HG03442 (cell line): Measurements from ENCODE around the gene RAB40C.

Experiments
- ATAC-seq: cut with Tn5 transposase; IDR thresholded peaks from one replicate; pipeline ENCODE4 v1.9.1; 2021; ENCODE audit warnings: mild to moderate bottlenecking, moderate library complexity; ENCODE audit not compliant: unreplicated experiment

The RAB40C gene

DNA sequence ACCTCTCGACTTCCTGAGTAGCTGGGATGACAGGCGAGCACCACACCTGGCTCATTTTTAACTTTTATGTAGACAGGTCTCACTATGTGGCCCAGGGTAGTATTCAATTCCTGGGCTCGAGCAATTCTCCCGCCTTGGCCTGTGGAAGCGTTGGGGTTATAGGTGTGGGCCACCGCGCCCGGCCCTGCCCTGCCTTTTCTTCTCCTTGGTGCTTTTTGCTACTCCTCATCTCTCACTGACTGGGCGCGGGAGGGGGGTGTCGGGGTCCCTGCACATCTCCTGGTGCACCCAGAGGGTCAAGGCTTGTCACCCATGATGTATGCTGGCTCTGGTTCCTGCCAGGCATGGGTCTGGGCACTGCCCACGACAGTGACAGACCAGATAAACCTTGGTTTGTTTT lies 54.7 kb downstream of the RAB40C start:
- ATAC-seq = no peak

DNA sequence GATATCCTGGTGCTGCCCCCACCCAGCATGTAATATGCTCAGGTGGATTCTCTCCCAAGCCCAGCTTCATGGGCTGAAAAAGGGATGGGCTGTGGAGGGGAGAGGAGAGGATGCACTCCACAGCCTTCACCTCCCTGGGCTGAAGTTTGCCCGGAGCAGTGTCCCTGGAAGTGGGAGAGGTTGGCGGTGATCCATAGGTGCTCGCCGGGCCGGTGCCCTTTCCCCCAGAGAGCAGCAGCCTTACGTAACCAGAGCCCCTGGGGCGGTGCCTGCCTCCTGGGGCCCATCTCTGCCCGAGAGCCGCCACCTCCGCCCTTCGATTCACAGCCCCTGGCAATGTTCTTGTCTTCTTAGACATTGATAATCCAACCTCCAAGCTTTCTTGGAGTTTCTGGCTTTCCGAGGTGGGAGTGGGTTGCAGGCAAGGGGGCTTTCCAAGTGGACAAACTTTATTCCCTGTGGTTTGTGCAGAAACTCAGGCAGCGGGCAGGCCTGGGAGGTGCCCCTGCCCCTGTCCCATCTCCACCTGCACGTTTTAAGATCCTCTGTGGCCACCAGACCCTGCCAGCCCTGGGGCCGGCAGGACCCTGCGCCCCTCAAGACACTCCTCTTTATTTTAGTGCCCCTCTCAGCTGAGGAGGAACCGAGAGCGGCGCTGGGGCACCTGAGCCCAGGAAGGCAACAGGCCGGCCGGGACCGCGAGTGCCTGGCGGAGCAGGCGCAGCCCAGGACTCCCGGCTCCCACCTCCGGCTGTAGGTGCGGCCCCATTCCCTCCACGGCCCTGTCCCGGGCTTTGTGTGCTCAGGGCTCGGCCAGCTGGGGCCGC lies 56.2 kb downstream of the RAB40C start:
- no peak for ATAC-seq

DNA sequence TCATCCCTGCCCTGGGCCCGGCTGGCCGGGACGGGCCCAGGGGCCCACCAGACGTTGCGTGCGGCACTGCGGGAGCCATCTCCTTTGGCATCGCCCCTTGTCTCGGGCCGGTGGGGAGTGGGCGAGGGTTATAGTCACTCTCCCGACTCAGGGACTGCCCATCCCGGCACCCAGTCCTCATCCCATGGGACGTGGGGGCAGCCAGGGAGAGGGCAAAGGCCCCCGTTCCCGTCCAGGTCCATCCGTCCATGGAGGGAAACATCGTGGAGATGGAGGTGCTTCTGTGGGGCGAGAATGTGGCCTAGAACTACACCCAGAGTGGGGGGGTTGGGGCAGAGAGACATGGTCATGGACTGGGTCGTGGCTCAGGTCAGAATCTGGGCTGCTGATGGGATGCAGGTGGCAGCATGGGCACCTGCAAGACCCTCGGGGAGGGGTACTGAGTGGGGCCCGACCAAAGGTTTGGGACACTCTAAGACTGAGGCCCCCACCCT lies 56.9 kb downstream of the RAB40C start:
- no peak for ATAC-seq

DNA sequence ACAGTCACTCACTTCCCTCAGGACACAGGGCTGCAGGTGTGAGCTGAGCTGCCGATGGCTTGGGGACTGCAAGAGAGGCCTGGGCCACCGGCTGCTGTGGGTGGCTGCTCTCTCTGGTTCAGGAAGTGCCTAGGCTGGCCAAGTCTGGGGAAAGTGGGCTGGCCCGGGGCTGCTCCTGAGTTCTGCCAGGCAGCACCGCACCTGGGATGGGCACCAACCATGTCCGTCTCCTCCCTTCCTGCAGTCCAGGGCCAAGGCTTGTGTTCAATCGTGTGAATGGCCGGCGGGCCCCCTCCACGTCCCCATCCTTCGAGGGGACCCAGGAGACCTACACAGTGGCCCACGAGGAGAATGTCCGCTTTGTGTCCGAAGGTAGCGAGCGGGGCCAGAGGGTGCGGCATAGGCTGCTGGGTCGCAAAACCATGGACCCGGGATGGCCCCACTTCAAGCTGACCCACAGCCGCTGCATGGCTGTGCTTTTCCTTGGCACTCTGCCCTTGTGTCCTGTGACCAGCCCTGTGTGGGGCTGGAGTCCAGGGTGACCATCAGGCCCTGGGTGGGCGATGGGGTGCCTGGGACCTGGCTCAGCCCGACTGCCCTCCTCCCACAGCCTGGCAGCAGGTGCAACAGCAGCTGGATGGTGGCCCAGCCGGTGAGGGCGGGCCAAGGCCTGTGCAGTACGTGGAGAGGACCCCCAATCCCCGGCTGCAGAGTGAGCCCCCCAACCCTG lies 57.5 kb downstream of the RAB40C start:
- no peak for ATAC-seq

DNA sequence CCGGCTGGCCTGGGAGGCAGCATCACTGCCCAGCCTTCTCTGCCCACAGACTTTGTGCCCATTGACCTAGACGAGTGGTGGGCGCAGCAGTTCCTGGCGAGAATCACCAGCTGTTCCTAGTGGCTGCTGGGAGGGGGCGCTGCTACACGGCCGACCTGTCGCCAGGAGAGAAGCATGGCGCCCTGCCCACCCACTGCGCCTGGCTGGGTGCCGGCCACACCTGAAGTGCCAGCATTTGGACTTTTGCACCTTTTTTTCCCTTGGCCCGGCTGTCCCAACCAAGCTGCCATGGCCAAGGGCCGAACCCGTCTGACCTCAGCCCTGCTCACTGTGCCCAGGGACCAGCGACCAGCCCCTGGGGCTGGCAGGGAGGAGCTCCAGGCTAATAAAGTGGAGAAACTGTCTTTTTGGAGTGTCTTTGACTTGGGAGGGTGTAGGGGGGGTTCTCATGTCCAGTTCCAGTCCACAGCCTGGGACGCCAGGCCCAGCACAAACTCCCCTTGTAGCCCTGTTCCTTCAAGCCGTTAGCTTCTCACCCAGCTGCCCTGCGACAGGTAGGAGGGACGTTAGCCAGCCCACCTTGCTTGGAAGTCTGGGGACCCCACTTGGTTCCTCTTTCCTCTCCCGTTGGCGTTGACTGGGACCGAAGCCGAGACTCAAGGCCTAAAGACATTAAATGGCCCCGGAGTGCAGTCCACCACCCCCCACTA lies 58.4 kb downstream of the RAB40C start:
- no peak for ATAC-seq

DNA sequence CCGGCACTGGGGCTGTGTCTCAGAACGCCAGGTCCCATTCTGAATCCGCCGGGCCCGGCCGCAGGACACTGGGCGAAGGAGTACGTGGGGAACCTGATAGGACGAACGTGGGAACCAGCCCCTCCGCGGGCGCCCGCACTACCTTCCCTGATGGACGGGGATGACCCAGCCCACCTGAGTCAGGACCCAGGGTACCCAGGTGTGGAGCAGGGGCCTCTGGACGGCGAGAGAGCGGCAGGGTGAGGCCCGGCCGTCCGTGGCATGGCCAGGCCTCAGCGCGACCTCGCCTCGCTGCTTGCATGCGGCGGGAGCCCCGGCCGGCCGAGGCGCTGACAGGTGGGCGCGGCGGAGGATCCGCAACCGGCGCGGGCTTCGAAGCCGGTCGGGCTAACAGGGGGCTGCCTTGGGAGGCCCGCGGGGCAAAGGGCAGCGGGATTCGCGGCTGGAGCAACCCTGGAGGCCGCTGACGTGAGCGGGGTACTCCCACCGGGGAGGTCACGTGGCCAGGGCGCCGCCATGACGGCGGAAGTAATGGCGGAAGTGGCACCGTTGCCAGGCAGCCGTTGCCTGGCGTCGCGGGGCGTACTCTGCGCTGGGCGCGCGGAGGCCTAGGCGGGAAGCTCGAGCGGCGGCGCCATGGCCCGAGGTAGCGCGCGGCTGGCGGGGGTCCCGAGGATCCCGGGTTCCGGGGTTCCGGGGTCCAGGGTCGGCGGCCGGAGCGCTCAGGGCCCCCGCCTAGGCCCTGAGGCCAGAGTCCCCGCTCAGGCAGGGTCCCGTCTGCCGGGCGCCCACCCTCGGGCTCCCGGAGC lies 59.1 kb downstream of the RAB40C start, which contains the start of gene WDR90:
Gene WDR90 (plus strand): TSS at position 585 of the 809 bp plus-strand sequence. CDS start 52 bp downstream, at position 637.
- peak; percentile 78 for ATAC-seq

DNA sequence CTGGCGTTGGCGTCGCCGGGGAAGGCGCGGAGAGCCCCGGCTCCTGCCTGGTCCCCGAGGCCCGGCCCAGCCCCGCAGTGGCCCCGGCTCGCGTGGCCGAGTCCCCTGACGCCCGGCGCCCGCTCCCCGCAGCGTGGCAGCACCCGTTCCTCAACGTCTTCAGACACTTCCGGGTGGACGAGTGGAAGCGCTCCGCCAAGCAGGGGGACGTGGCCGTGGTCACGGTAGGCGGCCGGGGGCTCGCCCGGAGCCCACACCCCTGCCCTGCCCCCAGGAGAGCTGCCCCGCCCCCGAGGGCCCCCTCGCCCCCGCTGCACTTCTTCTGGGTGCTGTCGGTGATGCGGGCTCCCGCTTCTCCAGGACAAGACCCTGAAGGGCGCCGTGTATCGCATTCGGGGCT lies 59.8 kb downstream of the RAB40C start:
- ATAC-seq = peak; percentile 11

DNA sequence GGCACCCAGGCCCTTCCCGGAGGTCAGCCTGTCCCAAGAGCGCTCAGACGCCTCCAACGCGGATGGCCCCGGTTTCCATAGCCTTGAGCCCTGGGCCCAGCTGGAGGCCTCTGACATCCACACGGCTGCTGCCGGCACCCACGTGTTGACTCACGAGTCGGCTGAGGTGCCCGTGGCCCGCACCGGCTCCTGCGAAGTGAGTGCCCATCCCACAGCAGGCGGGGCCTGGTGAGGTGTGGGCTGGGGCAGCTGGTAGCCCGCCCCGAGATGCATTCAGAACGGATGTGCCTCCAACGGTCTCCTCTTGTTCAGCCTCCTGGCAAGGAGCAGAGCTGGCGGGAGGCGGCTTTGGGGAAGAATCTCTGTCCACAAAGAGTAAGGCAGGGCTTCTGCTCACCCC lies 62.0 kb downstream of the RAB40C start:
- ATAC-seq = no peak

DNA sequence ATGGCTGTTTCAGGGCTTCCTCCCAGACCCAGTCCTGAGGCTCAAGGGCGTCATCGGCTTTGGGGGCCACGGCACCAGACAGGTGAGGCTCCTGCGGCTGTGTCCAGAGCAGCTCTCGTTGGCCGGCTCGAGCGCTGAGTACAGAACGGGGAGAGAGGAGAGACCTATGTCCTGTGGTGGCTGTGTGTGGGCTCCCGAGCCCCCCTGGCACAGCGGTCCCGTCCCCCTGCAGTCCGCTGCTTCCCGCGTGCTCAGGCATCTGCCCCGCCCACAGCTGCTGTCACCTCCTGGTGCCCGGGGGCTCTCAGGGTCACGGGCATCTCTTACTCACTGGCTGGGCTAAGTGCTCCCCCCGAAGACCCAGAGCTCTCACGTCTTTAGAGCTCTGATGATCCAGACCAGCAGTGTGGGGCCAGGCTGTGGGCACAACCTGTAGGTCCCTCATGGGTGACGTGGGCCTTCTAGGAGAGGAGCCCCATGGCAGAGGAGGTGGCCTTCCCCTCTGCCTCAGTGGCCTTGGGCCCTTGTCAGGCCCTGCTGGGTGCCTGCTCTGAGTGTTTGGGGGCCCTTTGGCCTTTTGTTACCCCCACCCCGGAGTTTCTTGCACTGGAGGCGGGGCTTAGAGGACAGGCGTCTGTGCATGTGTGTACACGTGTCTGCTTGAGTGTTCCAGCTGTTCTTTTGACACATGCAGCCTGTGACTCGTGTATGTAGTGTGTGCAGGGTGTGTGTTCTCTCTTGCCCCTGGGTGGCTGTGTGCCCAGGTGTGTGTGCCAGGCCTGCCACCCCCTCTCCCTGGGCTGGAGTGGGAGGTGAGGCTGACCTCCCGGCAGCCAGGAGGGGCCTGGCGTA lies 62.8 kb downstream of the RAB40C start:
- ATAC-seq = no peak

DNA sequence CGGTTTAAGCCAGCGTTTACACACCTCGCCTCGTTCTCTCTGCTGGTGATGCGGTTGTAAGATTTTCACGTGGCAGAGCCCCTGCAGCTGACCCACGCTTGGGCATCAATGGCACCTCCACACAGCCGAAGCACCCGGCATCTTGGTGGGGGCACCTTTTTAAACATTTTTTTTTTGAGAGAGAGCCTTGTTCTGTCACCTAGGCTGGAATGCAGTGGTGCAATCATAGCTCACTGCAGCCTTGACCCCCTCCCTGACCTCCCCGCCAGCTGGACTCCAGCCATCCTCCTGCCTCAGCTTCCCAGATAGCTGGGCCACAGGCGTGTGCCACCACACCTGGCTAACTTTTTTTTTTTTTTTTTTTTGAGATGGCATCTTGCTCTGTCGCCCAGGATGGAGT lies 64.2 kb downstream of the RAB40C start:
- ATAC-seq = no peak

DNA sequence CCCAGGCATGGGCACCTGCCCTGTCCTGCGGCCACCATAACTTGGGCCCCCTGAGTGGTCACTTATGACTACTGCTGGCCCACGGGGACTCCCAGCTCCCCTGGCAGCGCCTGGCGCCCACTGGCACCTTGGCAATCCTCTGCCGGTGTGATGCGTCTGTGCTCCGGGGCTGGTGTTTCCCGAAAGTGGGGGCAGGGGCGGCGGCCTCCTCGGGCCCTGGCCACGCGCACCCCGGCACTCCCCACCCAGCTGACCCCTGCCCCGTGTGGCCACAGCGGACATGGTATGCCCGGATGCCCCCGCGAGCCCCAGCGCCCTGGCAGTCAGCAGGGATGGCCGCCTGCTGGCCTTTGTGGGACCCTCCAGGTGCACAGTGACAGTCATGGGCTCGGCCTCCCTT lies 67.6 kb downstream of the RAB40C start:
- no peak for ATAC-seq

DNA sequence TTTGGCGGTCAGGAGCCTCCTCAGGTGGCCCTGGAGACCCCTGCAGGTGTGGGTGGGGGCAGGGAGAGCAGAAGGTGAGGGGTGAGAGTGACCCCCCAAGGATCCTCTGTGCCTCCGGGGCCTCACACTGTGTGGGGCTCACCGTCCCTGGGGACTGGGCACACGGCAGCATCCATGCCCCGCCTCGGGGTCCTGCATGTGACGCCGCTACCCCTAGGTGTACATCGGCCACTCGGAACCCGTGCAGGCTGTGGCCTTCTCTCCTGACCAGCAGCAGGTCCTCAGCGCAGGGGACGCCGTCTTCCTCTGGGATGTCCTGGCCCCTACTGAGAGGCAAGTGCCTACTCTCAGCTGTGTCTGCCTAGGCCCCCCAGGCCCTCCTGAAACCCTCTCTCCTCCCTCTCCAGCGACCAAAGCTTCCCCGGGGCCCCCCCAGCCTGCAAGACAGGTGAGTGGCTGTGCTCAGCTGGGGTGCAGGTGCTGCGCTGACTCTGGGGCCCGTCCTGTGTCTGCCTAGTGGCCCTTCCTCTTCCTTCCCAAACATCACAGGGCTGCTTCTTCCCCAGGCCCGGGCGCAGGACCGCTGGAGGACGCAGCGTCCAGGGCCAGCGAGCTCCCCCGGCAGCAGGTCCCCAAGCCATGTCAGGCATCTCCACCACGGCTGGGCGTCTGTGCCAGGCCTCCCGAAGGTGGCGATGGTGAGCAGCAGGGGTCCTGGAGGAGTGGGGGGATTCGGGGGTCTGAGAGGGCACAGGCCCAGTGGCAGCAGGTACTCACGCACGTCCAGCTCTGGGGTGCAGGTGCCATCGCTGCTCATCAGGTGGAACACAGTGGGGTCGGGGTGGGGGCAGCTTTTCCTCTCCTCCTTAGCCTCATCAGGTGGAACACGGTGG lies 69.1 kb downstream of the RAB40C start:
- no peak for ATAC-seq

DNA sequence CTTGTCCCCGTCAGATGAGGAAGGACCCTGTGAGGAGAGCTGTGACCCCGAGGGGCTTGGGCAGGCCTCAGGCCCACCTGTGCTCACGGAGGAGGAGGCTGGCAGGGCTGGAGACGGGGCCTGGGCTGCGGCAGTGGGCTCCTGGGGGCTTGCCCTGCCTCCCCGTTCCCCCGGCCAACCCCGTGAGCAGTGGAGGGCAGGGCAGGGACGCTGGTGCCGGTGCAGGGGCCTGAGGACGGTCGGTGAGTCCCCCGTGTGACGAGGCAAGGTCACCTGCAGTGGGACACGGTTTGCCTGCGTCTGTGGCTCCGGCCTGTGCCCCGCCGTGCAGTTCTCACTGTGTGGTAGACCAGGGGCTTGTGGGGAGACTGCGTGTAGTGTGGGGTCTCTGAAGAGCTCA lies 69.8 kb downstream of the RAB40C start:
- no peak for ATAC-seq

DNA sequence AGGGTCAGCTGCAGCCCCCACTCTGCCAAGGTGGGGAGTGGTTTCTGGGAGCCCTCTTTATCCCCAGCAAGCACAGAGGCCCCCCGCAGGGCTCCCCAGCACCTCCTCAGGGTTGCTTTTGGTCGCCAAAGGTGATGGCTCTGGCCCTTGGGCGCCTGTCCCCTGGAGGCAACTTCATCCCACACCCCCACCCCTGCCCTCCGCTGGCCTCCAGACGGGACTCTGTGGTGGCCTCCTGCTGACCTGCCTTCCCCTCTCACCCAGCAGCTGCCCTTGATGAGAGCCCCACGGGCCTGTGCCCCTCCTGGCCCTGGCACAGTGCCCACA lies 70.2 kb downstream of the RAB40C start:
- no peak for ATAC-seq

DNA sequence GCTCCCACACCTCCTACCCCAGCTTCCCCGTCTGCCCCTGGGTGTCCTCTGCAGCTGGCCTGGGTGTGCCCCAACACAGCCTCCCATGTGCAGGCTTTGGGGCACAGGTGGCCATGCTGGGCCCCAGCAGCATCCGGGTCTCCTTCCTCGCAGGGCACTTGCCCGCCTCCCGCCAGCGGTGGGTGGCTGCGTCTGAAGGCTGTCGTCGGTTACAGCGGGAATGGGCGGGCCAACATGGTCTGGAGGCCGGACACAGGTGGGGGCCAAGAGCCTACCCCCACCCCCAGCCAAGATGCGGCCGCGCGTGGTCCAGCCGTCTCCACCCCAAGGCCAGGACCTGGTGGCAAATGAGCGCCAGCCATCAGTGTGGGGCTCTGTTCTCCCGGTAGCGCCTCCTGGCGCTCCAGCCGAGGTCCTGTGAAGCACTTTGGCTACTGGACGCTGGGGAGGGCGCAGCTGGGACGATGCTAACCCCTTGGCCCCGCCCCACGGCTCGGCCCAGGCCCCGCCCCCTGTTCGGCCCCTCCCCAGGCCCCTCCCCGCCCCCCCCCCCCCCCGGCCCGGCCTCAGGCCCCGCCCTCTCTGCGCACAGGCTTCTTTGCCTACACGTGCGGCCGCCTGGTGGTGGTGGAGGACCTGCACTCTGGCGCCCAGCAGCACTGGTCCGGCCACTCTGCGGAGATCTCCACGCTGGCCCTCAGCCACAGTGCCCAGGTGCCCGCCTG lies 70.8 kb downstream of the RAB40C start:
- no peak for ATAC-seq

DNA sequence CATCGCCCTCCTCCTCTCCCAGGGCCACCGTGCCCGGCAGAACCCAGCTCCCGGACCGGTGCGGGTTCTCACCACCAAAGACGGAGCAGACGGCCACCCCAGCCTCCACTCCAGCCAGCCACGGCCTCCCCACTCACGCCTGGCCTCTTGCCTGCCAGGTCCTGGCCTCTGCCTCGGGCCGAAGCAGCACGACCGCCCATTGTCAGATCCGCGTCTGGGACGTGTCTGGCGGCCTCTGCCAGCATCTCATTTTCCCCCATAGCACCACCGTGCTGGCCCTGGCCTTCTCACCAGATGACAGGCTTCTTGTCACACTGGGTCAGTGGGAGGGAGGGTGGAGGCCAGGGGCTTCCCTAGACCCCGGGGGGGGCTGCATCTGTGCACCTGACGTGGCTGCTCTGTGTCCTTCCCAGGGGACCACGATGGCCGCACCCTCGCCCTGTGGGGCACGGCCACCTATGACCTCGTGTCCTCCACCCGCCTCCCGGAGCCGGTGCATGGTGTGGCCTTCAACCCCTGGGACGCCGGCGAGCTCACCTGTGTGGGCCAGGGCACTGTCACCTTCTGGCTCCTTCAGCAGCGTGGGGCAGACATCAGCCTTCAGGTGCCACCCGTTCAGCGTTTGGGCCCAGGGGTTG lies 71.4 kb downstream of the RAB40C start:
- no peak for ATAC-seq

DNA sequence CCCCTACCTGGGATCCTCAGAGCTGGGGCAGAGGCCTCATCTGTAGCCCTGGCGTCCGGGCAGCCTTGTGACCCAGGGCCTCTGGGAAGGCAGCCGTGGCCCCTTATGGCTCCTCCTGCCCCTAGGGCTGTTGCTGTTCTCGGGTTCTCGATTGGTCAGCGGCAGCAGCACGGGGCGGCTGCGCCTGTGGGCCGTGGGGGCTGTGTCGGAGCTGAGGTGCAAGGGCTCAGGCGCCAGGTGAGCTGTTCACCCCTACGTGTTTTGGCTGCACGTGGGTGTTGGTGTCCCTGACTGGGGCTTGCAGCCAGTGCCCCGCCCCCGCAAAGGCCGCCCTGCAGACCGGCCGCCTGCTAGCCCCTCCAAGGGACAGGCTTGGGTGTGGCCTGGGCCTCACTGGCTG lies 72.2 kb downstream of the RAB40C start:
- no peak for ATAC-seq

DNA sequence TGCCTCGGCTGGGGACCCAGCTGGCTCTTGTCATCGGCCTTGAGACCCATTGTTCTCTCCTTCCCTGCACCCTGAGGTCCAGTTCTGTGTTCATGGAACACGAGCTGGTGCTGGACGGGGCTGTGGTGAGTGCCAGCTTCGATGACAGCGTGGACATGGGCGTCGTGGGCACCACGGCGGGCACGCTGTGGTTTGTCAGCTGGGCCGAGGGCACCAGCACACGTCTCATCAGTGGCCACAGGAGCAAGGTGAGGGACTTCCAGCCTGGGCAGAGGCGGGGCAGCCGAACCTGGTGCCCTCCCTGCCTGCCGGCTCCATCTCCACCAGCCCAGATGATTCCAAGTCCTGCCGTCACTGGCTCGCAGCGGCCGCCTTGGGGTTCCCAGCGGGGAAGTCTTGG lies 72.7 kb downstream of the RAB40C start:
- ATAC-seq = no peak
